ENCODE results near the gene HES7.

DNA sequence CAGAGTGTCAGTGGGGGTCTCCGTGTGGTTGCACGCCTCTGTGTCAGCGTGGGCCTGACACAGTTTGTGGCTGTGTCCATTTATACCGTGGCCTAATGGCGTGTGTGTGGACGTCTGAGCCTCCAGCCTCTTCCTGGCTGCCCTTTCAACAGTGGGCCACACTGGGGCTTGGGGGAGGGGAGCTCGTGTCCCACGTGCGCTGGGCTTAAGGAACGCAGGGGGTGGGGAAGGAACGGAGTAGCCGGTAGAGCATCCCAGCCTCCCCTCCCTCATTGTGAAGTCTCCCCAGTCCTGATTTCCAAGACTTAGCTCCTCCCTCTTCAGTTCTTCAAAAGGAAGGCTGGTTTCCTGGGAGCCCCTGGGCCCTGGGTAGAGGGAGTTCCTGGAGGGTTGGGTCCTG lies 9.5 kb upstream of the HES7 start:
- TF ChIP-seq, protein P1, sequence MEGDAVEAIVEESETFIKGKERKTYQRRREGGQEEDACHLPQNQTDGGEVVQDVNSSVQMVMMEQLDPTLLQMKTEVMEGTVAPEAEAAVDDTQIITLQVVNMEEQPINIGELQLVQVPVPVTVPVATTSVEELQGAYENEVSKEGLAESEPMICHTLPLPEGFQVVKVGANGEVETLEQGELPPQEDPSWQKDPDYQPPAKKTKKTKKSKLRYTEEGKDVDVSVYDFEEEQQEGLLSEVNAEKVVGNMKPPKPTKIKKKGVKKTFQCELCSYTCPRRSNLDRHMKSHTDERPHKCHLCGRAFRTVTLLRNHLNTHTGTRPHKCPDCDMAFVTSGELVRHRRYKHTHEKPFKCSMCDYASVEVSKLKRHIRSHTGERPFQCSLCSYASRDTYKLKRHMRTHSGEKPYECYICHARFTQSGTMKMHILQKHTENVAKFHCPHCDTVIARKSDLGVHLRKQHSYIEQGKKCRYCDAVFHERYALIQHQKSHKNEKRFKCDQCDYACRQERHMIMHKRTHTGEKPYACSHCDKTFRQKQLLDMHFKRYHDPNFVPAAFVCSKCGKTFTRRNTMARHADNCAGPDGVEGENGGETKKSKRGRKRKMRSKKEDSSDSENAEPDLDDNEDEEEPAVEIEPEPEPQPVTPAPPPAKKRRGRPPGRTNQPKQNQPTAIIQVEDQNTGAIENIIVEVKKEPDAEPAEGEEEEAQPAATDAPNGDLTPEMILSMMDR (IDR thresholded peaks at IDR 0.05), result no peak
- TF ChIP-seq POLR2AphosphoS2 (conservative IDR thresholded peaks at IDR 0.05; ENCODE audit: low read length), result no peak
- no peak for TF ChIP-seq POLR2A (IDR thresholded peaks at IDR 0.05; ENCODE audit: low read length)
- TF ChIP-seq, protein P2, sequence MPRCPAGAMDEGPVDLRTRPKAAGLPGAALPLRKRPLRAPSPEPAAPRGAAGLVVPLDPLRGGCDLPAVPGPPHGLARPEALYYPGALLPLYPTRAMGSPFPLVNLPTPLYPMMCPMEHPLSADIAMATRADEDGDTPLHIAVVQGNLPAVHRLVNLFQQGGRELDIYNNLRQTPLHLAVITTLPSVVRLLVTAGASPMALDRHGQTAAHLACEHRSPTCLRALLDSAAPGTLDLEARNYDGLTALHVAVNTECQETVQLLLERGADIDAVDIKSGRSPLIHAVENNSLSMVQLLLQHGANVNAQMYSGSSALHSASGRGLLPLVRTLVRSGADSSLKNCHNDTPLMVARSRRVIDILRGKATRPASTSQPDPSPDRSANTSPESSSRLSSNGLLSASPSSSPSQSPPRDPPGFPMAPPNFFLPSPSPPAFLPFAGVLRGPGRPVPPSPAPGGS (IDR thresholded peaks at IDR 0.05), result no peak
- TF ChIP-seq MAFK (IDR thresholded peaks at IDR 0.05; ENCODE audit: partially characterized antibody), result no peak
- no peak for TF ChIP-seq ZFP36 (IDR thresholded peaks at IDR 0.05; ENCODE audit: borderline replicate concordance, partially characterized antibody)
- TF ChIP-seq MAZ (IDR thresholded peaks at IDR 0.05; ENCODE audit: borderline replicate concordance, low read depth, low read length), result no peak
- TF ChIP-seq NR3C1 (IDR thresholded peaks at IDR 0.05), result no peak
- TF ChIP-seq RCOR1 (IDR thresholded peaks at IDR 0.05; ENCODE audit: low read depth, low read length), result no peak
- TF ChIP-seq ESRRA (IDR thresholded peaks at IDR 0.05; ENCODE audit: borderline replicate concordance, low read length), result no peak
- TF ChIP-seq HOXA7 (CRISPR knock-in tag; IDR thresholded peaks at IDR 0.05), result no peak
- TF ChIP-seq, protein P3, sequence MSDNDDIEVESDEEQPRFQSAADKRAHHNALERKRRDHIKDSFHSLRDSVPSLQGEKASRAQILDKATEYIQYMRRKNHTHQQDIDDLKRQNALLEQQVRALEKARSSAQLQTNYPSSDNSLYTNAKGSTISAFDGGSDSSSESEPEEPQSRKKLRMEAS (IDR thresholded peaks at IDR 0.05), result no peak
- TF ChIP-seq RAD21 (conservative IDR thresholded peaks at IDR 0.05 in 1 of 2, IDR thresholded peaks at IDR 0.05 in 1 of 2), result no peak
- TF ChIP-seq NPAS2 (CRISPR knock-in tag; IDR thresholded peaks at IDR 0.05; ENCODE audit: borderline replicate concordance), result no peak

Data from A549 (cell line).